NCI-H82 treated with DMSO at 0.1 percent for 48 hours (cell line): ENCODE measurements around the gene IMMP2L.

Experiments
- DNase-seq: peaks from one replicate; lab custom pipeline; 2025; ENCODE audit not compliant: unreplicated experiment; lab: John Stamatoyannopoulos, UW

IMMP2L gene

GRCh38 chr7:111113263-111114017, 448.9 kb downstream of the IMMP2L start:
- no peak for DNase-seq

- DNase-seq, result no peak
Measured at GRCh38 chr7:111112439-111112838, 449.9 kb downstream of the IMMP2L start.

- DNase-seq, result no peak
Measured at GRCh38 chr7:111108496-111108895, 453.8 kb downstream of the IMMP2L start.

- DNase-seq, result no peak
Measured at GRCh38 chr7:111108000-111108399, 454.3 kb downstream of the IMMP2L start.

- no peak for DNase-seq
Measured at GRCh38 chr7:111107579-111107978, 454.7 kb downstream of the IMMP2L start.

GRCh38 chr7:111105269-111105668, 457.0 kb downstream of the IMMP2L start:
- no peak for DNase-seq

- no peak for DNase-seq
Measured at GRCh38 chr7:111104710-111105109, 457.6 kb downstream of the IMMP2L start.

GRCh38 chr7:111103678-111104274, 458.5 kb downstream of the IMMP2L start:
- DNase-seq, result no peak

- no peak for DNase-seq
Measured at GRCh38 chr7:111103136-111103535, 459.2 kb downstream of the IMMP2L start.

- no peak for DNase-seq
Measured at GRCh38 chr7:111101856-111102646, 460.2 kb downstream of the IMMP2L start.

- DNase-seq, result no peak
Measured at GRCh38 chr7:111098926-111099250, 463.4 kb downstream of the IMMP2L start.

- DNase-seq, result peak; percentile 10
Measured at GRCh38 chr7:111098011-111098925, 464.0 kb downstream of the IMMP2L start.

- DNase-seq, result no peak
Measured at GRCh38 chr7:111096997-111097396, 465.3 kb downstream of the IMMP2L start.

GRCh38 chr7:111094419-111094818, 467.9 kb downstream of the IMMP2L start:
- no peak for DNase-seq

- DNase-seq, result no peak
Measured at GRCh38 chr7:111093496-111093895, 468.8 kb downstream of the IMMP2L start.

GRCh38 chr7:111092406-111093236, 469.7 kb downstream of the IMMP2L start:
- DNase-seq, result no peak

GRCh38 chr7:111091593-111092358, 470.5 kb downstream of the IMMP2L start:
- no peak for DNase-seq

- no peak for DNase-seq
Measured at GRCh38 chr7:111090846-111091245, 471.4 kb downstream of the IMMP2L start, which contains the start of gene LRRN3. Gene LRRN3, plus strand, starts transcription at chr7:111091127. Its CDS starts 31,646 bp downstream, at chr7:111122773.

- DNase-seq, result peak; percentile 54
Measured at GRCh38 chr7:111089822-111090426, 472.4 kb downstream of the IMMP2L start.
